ENCODE results near the gene HBB. TPM values are rescaled to one million over a fixed set of nuclear protein-coding genes. Genes with fewer than 3 reads are reported as not detected.

Gene HBB
- total RNA-seq, 2 donors from 2014 or later, result 1,514 to 1,650 TPM

DNA sequence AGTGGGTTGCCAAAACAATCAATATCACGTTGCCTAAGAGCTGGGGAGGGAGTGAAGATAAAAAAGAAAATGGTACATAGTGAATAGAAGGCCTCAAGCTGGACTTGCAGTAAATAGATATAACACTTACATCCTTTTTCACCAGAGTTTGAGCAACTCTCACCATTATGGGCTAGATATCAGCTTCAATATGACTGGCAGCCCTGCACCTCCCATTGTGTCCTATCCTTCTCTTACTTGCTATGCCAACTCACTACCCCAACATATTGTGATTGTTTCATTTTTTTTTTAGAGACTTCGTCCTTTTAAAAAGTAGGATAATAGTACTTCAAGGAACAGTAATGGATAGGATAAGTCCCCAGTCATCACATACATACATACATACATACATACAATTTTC, 15.3 kb upstream of the HBB start:
- TF ChIP-seq, protein P1, sequence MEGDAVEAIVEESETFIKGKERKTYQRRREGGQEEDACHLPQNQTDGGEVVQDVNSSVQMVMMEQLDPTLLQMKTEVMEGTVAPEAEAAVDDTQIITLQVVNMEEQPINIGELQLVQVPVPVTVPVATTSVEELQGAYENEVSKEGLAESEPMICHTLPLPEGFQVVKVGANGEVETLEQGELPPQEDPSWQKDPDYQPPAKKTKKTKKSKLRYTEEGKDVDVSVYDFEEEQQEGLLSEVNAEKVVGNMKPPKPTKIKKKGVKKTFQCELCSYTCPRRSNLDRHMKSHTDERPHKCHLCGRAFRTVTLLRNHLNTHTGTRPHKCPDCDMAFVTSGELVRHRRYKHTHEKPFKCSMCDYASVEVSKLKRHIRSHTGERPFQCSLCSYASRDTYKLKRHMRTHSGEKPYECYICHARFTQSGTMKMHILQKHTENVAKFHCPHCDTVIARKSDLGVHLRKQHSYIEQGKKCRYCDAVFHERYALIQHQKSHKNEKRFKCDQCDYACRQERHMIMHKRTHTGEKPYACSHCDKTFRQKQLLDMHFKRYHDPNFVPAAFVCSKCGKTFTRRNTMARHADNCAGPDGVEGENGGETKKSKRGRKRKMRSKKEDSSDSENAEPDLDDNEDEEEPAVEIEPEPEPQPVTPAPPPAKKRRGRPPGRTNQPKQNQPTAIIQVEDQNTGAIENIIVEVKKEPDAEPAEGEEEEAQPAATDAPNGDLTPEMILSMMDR (IDR thresholded peaks at IDR 0.05), result no peak
- DNase-seq (ENCODE audit: low spot score), result no peak

DNA sequence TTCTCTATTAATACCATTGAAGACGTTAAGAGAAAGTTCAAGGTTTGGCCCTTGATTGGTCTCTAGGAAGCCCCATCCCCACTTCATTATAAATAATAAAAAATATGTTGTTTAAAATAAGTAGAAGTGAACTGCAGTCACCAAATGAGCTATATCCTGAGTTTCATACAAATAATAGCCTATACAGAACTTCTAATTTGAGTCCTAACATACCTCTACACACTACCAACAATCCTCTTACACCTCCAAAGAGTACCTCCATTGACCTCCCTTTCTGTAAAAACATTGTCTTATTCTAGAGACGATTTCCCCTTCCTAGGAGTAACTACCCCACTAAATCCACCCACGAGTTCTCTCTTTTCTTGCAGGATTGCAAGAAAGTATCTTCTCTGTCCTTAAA, 14.6 kb upstream of the HBB start:
- Histone ChIP-seq H3K9me3 (no peaks in the 10 kb centered on the region), H3K27me3 (no peaks in the 10 kb centered on the region), H3K4me1 (no peaks in the 10 kb centered on the region), H3K27ac (no peak overlapping the region), H3K4me3 (no peak overlapping the region), H3K36me3 (no peaks in the 10 kb centered on the region)
- TF ChIP-seq, protein P1 (IDR thresholded peaks at IDR 0.05), result no peak
- no peak for DNase-seq (ENCODE audit: low spot score)

More for the DNA sequence above, 15.3 kb upstream of the HBB start:
- Histone ChIP-seq H3K27me3 (no peaks in the 10 kb centered on the region), H3K4me3 (no peak overlapping the region), H3K9me3 (no peaks in the 10 kb centered on the region), H3K4me1 (no peaks in the 10 kb centered on the region), H3K27ac (no peak overlapping the region), H3K36me3 (no peaks in the 10 kb centered on the region)

DNA sequence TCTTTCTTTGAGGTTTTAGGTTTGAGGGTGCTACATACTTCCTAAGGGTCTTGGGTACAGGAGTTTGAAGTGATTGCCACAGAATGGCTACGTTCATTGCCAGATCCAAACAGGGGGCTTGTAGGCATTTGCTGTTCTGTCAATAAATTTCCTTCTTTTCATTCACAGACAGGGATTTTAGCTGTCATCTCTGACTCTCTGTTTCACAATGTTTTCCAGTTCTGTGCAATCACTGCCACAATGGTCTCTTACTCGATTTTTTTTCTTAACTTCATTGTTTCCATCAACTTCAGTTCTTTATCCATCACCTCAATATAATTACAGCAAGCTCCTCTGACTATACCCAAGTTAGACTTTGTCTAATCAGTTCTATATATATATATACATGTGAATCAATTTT, 13.6 kb upstream of the HBB start:
- TF ChIP-seq, protein P1 (IDR thresholded peaks at IDR 0.05), result no peak
- no peaks in the 10 kb centered on the region for H3K4me1 ChIP-seq
- no peaks in the 10 kb centered on the region for H3K36me3 ChIP-seq
- no peak for DNase-seq (ENCODE audit: low spot score)
- no peaks in the 10 kb centered on the region for H3K27me3 ChIP-seq
- H3K9me3 ChIP-seq, result no peaks in the 10 kb centered on the region
- no peak overlapping the region for H3K4me3 ChIP-seq
- no peak overlapping the region for H3K27ac ChIP-seq

DNA sequence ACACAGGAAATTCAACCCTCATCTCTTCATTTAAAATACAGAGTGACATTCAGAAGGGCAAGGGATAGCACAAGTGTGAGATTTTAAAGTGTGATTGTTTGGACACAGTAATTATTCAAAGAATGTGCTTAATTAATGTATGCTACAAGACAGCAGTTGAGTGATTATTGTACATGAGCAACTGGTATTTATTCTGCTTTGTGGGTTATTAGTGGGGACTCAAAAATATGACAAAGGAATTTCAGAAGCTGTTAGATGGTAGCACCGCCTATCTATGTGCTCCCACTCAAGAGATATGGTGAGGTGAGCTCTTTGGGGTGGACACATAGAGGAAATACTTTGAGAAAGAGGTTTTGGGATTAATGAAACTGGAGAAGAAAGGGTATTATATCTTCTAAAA, 13.2 kb upstream of the HBB start:
- no peaks in the 10 kb centered on the region for H3K27me3 ChIP-seq

DNA sequence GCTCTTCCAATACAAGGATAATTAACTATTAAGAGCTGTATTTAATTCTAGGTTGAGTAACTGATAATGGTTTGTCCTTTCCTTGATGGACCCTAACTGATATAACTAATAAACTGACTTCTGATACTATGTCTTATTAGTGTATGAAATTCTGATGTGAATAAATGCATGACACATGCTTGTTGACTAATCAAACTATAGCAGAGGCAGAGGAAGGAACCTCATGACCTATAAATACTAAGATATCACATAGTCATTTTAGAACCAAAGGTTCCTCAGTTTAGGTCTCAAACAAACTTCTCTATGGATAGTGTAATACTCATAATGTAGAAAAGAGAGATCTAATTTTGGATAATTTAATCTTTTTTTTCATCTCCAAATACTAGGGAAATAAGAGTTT, 12.2 kb upstream of the HBB start:
- H3K36me3 ChIP-seq, result no peaks in the 10 kb centered on the region
- H3K4me3 ChIP-seq, result no peak overlapping the region
- TF ChIP-seq, protein P1 (IDR thresholded peaks at IDR 0.05), result no peak
- no peaks in the 10 kb centered on the region for H3K9me3 ChIP-seq
- H3K27ac ChIP-seq, result no peak overlapping the region
- H3K4me1 ChIP-seq, result no peaks in the 10 kb centered on the region
- no peaks in the 10 kb centered on the region for H3K27me3 ChIP-seq
- no peak for DNase-seq (ENCODE audit: low spot score)

More for the DNA sequence above, 13.2 kb upstream of the HBB start:
- no peaks in the 10 kb centered on the region for H3K4me1 ChIP-seq
- DNase-seq (ENCODE audit: low spot score), result no peak
- no peaks in the 10 kb centered on the region for H3K36me3 ChIP-seq
- H3K9me3 ChIP-seq, result no peaks in the 10 kb centered on the region
- H3K27ac ChIP-seq, result no peak overlapping the region
- no peak overlapping the region for H3K4me3 ChIP-seq
- TF ChIP-seq, protein P1 (IDR thresholded peaks at IDR 0.05), result no peak

DNA sequence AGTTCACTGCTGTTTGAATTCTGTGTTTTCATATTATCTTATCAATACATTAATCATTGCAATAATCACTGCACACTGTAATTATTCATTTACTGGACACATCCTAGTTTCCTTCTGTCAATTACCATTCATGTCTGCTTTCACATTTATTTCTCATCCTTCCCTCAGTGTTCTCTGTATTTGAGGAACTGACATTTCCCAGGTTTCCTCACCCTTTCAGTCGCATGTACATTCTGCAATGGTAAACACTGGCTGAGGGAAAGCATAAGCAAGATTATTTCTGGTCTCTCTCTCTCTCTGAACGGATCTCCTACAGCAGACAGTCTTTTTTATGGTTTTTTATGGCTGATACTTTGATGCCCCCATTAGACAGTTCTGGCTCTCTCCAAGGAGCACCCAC, 11.6 kb upstream of the HBB start:
- no peak overlapping the region for H3K4me3 ChIP-seq
- no peaks in the 10 kb centered on the region for H3K4me1 ChIP-seq
- no peaks in the 10 kb centered on the region for H3K36me3 ChIP-seq
- H3K27ac ChIP-seq, result no peak overlapping the region
- TF ChIP-seq, protein P1 (IDR thresholded peaks at IDR 0.05), result no peak
- H3K27me3 ChIP-seq, result no peaks in the 10 kb centered on the region
- DNase-seq (ENCODE audit: low spot score), result no peak
- no peaks in the 10 kb centered on the region for H3K9me3 ChIP-seq
